ENCODE data around the gene COL8A1. TPM values are rescaled to one million over a fixed set of nuclear protein-coding genes. Genes with fewer than 3 reads are reported as not detected.

The COL8A1 gene
- total RNA-seq, 1 experiment from 2014 or later, result 112 TPM

- peaks cover 7% of the 10 kb centered on the region for H3K36me3 Mint-ChIP-seq (ENCODE audit: insufficient read depth, unreplicated experiment)
- BruUV-seq (replicated peaks), result no TSS peak
- peak overlapping the region; percentile 65 for H3K4me3 Mint-ChIP-seq (ENCODE audit: unreplicated experiment)
- no peak for TF ChIP-seq CTCF (IDR thresholded peaks at IDR 0.05; ENCODE audit: unreplicated experiment)
- intact Hi-C loops (cut with micrococcal nuclease), result no loop called here
- no peaks in the 10 kb centered on the region for H3K27me3 Mint-ChIP-seq (ENCODE audit: insufficient read depth, unreplicated experiment)
- peaks cover 67% of the 10 kb centered on the region for H3K4me1 Mint-ChIP-seq (ENCODE audit: insufficient read depth, unreplicated experiment)
- POLR2A ChIA-PET, result interaction anchor here (0.6 to 2.8 kb wide), 11 partner anchors 9 to 1033 kb away, joined by 3 to 47 read pairs (median 4); partner anchors contain the start of gene COL8A1
- CTCF ChIA-PET, result interaction anchor here (0.6 to 2.8 kb wide), 6 partner anchors 12 to 78 kb away, joined by 3 to 10 read pairs (median 4); no protein-coding TSS in a partner anchor
- peak; percentile 73 for DNase-seq (ENCODE audit: unreplicated experiment)
- H3K27ac Mint-ChIP-seq (ENCODE audit: low read depth, unreplicated experiment), result peak overlapping the region; percentile 86
- no peaks in the 10 kb centered on the region for H3K9me3 Mint-ChIP-seq (ENCODE audit: unreplicated experiment)
These were observed 35.8 kb downstream of the COL8A1 start for GRCh38 chr3:99674086-99674789.

DNA sequence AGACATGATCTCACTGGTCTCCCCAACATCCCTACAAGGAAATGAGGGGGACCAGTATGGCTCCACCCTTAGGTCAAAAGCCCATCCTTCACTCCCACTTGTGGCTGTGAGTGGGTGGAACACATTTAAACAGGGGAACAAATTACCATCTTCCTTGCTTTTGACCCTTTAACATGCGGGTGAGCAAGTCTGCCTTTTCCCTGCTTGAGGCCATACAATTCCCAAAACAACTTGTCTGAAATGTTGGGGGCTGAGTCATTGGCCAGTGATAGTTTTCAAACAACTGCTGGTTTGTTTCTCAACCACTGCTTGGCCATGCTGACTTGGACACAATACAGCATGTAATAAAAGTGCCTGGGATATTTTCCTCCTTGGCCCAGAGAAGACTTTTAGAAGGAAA, 39.6 kb downstream of the COL8A1 start:
- ChIA-PET POLR2A (interaction anchor here (1.1 to 1.2 kb wide), 2 partner anchors 26 to 40 kb away, joined by 4 to 5 read pairs; partner anchors contain the start of gene COL8A1), CTCF (interaction anchor here (0.6 to 1.0 kb wide), 3 partner anchors 32 to 422 kb away, joined by 3 read pairs; no protein-coding TSS in a partner anchor)
- DNase-seq (ENCODE audit: unreplicated experiment), result peak; percentile 77
- Mint-ChIP-seq H3K4me3 (ENCODE audit: unreplicated experiment) (no peak overlapping the region), H3K36me3 (ENCODE audit: insufficient read depth, unreplicated experiment) (peaks cover 7% of the 10 kb centered on the region), H3K27me3 (ENCODE audit: insufficient read depth, unreplicated experiment) (no peaks in the 10 kb centered on the region), H3K9me3 (ENCODE audit: unreplicated experiment) (no peaks in the 10 kb centered on the region), H3K4me1 (ENCODE audit: insufficient read depth, unreplicated experiment) (peaks cover 44% of the 10 kb centered on the region), H3K27ac (ENCODE audit: low read depth, unreplicated experiment) (peak overlapping the region; percentile 72)
- BruUV-seq (replicated peaks), result no TSS peak
- intact Hi-C loops (cut with micrococcal nuclease), result no loop called here
- TF ChIP-seq CTCF (IDR thresholded peaks at IDR 0.05; ENCODE audit: unreplicated experiment), result no peak

GRCh38 chr3:99678896-99679295, 40.5 kb downstream of the COL8A1 start:
- BruUV-seq (replicated peaks), result no TSS peak
- no peaks in the 10 kb centered on the region for H3K9me3 Mint-ChIP-seq (ENCODE audit: unreplicated experiment)
- CTCF ChIA-PET, result interaction anchor here (1.6 kb wide), 1 partner anchor 9 kb away, joined by 5 read pairs; no protein-coding TSS in a partner anchor
- no peaks in the 10 kb centered on the region for H3K27me3 Mint-ChIP-seq (ENCODE audit: insufficient read depth, unreplicated experiment)
- intact Hi-C loops (cut with micrococcal nuclease), result no loop called here
- H3K36me3 Mint-ChIP-seq (ENCODE audit: insufficient read depth, unreplicated experiment), result peaks cover 7% of the 10 kb centered on the region
- POLR2A ChIA-PET, result interaction anchor here (0.6 kb wide), 1 partner anchor 32 kb away, joined by 3 read pairs; no protein-coding TSS in a partner anchor
- peaks cover 42% of the 10 kb centered on the region for H3K4me1 Mint-ChIP-seq (ENCODE audit: insufficient read depth, unreplicated experiment)
- H3K4me3 Mint-ChIP-seq (ENCODE audit: unreplicated experiment), result no peak overlapping the region
- TF ChIP-seq CTCF (IDR thresholded peaks at IDR 0.05; ENCODE audit: unreplicated experiment), result no peak
- H3K27ac Mint-ChIP-seq (ENCODE audit: low read depth, unreplicated experiment), result peak overlapping the region; percentile 72
- DNase-seq (ENCODE audit: unreplicated experiment), result no peak

GRCh38 chr3:99681512-99681911, 43.1 kb downstream of the COL8A1 start:
- no peaks in the 10 kb centered on the region for H3K27me3 Mint-ChIP-seq (ENCODE audit: insufficient read depth, unreplicated experiment)
- H3K4me1 Mint-ChIP-seq (ENCODE audit: insufficient read depth, unreplicated experiment), result peaks cover 24% of the 10 kb centered on the region
- no TSS peak for BruUV-seq (replicated peaks)
- no peak for DNase-seq (ENCODE audit: unreplicated experiment)
- H3K4me3 Mint-ChIP-seq (ENCODE audit: unreplicated experiment), result no peak overlapping the region
- peak overlapping the region; percentile 44 for H3K27ac Mint-ChIP-seq (ENCODE audit: low read depth, unreplicated experiment)
- CTCF ChIA-PET, result interaction anchor here (0.6 to 10.5 kb wide), 7 partner anchors 25 to 508 kb away, joined by 3 to 209 read pairs (median 3); partner anchors contain the start of gene COL8A1
- POLR2A ChIA-PET, result interaction anchor here (1.3 kb wide), 1 partner anchor 36 kb away, joined by 3 read pairs; no protein-coding TSS in a partner anchor
- peaks cover 7% of the 10 kb centered on the region for H3K36me3 Mint-ChIP-seq (ENCODE audit: insufficient read depth, unreplicated experiment)
- H3K9me3 Mint-ChIP-seq (ENCODE audit: unreplicated experiment), result no peaks in the 10 kb centered on the region
- no peak for TF ChIP-seq CTCF (IDR thresholded peaks at IDR 0.05; ENCODE audit: unreplicated experiment)
- intact Hi-C loops (cut with micrococcal nuclease), result no loop called here
